Upper lobe of left lung (tissue), 4 donors: ENCODE results near the gene RIPOR2.

Experiments used
- POLR2A ChIP-seq, 4 donors: fragments of 450-650 bp; IDR thresholded peaks; one replicate each; pipeline ENCODE4 v1.5.1; 2016 to 2017; ENCODE audit warnings: antibody characterized with exemption in 4 of 4, mild to moderate bottlenecking in 2 of 4
- POLR2AphosphoS5 ChIP-seq, 2 donors: sonication (generic); formaldehyde crosslinking; IDR thresholded peaks; one replicate each; pipeline ENCODE4 v1.5.1; 2017; ENCODE audit warnings: antibody characterized with exemption in 2 of 2
- TF ChIP-seq, protein P1 (sequence below), 6 experiments: fragments of 450-650 bp in 4 of 6; fragments of 200-600 bp in 2 of 6; sonication (generic) in 2 of 6; IDR thresholded peaks; one replicate each; pipeline ENCODE4 v1.5.1; 2016 to 2019; ENCODE audit warnings: antibody characterized with exemption in 6 of 6

DNA sequence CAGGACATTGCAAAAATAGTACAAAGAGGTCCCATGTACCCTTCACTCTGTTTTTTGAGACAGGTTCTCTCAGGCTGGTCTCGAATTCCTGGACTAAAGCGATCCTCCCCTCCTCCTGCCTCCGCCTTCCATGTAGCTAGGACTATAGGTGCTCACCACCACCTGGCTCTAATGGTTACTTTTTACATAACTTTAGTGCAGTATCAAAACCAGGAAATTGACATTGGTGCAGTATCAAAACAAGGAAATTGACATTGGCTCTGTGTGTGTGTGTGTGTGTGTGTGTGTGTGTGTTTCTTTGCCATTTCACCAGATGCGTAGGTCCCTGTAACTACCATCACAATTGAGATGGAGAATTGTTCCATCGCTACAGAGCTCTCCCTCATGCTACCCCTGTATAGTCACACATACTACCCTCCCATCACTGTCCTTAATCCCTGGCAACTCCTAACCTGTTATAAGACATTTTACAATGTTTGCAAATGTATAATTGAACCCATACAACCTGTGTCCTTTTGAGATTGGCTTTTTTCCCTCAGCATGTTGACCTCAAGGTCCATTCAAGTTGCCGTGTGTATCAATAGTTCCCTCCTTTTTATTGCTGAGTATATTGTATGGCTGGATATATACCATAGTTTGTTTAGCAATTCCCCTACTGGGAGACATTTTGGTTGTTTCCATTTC, 28.3 kb upstream of the RIPOR2 start:
- TF ChIP-seq, protein P1, sequence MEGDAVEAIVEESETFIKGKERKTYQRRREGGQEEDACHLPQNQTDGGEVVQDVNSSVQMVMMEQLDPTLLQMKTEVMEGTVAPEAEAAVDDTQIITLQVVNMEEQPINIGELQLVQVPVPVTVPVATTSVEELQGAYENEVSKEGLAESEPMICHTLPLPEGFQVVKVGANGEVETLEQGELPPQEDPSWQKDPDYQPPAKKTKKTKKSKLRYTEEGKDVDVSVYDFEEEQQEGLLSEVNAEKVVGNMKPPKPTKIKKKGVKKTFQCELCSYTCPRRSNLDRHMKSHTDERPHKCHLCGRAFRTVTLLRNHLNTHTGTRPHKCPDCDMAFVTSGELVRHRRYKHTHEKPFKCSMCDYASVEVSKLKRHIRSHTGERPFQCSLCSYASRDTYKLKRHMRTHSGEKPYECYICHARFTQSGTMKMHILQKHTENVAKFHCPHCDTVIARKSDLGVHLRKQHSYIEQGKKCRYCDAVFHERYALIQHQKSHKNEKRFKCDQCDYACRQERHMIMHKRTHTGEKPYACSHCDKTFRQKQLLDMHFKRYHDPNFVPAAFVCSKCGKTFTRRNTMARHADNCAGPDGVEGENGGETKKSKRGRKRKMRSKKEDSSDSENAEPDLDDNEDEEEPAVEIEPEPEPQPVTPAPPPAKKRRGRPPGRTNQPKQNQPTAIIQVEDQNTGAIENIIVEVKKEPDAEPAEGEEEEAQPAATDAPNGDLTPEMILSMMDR (IDR thresholded peaks at IDR 0.05): no peak
- TF ChIP-seq POLR2A (IDR thresholded peaks at IDR 0.05) (no peak), POLR2AphosphoS5 (IDR thresholded peaks at IDR 0.05) (no peak)
